Measurements from ENCODE around the gene ADI1.
A peak's percentile ranks its signal among the peaks of the same experiment; 100 is the strongest.

ADI1 gene, protein sequence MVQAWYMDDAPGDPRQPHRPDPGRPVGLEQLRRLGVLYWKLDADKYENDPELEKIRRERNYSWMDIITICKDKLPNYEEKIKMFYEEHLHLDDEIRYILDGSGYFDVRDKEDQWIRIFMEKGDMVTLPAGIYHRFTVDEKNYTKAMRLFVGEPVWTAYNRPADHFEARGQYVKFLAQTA

DNA sequence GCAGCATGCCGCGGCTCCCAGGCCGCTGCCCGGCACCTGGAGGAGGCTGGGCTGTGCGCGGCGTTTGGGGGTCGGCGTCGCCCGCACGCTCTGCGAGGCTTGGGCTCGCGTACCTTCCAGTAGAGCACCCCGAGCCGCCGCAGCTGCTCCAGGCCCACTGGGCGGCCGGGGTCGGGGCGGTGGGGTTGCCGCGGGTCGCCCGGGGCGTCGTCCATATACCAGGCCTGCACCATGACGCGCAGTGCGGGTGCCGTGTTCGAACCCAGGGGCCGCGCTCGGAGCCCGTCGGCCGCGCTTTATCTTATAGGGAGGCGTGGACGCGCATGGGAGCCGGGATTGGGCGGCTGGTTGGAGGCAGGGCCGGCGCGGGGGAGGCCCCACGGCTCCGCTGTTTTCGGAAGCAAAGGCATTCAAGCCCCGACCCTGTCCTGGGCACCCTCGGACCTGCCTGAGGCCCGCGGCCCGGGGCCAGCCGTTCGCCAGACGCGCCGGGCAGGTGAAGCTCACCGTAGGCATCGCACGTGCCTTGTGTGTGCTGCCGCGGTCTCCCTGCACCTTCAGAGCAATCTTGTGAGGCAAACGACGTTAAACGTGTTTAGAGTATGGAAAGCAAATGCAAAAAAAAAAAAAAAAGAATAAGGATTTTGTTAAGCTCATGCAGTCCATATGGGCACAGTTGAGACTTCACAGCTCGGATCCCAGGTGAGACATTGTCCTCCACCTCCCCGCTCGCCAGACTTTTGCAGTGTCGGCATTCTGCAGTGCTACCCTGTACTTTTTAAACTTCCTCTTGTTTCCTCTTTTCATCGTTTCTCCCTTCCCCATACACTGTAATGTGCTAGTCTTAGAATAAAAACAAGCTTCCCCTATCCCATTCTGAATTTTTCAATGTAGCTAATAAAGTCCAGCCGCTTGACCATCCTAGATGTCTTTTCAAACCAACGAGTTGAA lies at the start of gene ADI1:
Gene ADI1, minus strand, starts transcription at position 277 of the 951 bp plus-strand sequence. Its CDS starts 44 bp downstream, at position 233.
- peak; percentile 55 for DNase-seq

DNA sequence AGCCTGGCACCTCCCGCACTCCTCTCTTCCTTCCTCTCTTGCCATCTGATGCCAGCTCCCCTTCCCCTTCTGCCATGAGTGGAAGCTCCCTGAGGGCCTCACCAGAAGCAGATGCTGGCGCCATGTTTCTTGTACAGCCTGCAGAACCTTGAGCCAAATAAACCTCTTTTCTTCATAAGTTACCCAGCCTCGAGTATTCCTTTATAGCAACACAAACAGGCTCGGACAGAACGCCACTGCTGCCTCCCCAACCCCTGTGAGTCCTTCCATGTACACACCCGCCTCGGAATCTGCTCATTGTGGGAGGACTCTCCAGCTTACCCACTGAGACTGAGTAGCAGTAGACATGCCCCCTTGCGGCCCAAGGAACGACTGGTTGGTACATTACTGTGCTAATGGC lies 47.5 kb upstream of the ADI1 start:
- no peak for DNase-seq

DNA sequence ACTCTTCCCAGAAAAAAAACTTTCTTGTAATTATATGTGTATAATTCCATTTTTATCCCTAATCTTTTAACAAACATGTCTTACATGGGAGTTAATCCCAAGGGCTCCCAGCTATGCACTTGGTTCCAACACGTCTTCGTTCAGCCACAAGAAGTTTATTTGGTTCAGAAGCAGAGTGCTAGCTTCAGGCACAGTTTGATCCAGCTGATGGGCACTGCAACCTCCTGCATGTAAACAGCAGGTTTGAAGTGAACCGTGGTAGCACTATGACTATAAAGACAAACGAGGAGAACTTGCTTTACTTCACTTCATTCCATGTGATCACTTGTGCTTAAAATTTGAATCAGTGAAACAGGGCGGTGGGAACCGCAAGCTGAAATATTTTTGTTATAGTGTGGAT lies 45.8 kb upstream of the ADI1 start:
- no peak for DNase-seq

DNA sequence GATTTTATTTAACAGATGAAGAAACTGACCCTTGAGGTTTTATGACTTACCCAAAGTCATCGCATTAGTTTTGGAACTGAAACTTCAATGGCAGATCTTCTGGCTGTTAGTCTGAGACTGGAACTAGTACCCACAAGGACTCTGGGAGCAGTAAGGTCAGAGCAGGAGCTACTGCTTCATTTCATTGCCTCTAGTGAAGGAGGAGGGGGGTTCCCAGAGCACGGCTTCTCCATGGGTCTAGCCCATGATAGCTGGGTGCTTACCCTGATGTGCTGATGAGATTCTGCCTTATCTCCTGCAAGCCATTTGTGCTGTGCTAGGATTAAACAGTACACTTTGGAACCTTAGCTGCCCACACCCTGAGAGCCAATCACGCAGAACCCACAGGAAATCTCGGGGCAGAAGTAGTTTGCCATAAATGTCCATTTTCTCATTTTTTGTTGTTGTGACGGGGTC lies 44.2 kb upstream of the ADI1 start:
- DNase-seq = no peak

DNA sequence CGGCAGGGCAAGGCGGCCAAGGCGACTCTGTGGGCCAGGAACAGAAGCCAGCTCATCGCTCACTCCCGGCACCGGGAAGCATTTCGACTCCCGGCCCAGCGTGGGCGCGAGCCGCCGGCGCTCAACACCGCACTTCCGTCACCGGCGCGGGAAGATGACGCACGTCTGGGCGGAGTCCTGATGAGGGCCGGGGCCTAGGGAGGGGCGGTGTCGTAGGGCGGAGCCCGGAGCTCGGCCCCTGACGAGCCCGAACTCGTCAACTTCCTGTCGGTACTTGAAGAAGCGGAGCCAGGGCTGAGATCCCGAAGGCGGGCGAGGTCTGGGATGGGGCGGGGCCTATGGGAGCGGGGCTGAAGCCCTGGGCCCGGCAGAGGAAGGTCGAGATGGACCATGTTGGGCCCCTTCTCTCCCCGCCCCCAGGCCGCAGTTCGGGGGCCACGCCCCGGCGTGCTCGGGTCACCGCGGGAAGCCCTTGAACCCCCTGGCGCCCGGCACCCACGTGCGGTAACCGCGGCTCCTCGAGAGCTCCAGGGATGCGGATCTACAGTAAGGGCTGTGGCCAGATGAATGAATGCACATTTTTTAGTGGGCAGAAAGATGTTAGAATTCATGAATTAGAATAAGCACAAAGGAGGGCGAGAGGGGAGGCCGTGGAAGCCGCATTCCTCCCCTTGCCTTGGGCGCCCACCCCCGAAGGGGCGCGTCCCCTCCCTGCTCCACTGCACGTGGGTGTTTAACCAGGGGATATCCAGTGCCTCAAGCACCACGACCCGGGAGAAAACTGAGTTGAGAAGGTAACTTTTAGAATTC lies 39.1 kb upstream of the ADI1 start, which contains the start of gene RNASEH1:
Gene RNASEH1, minus strand, starts transcription at position 129 of the 810 bp plus-strand sequence. Its CDS starts 73 bp downstream, at position 56.
- DNase-seq = peak; percentile 99

DNA sequence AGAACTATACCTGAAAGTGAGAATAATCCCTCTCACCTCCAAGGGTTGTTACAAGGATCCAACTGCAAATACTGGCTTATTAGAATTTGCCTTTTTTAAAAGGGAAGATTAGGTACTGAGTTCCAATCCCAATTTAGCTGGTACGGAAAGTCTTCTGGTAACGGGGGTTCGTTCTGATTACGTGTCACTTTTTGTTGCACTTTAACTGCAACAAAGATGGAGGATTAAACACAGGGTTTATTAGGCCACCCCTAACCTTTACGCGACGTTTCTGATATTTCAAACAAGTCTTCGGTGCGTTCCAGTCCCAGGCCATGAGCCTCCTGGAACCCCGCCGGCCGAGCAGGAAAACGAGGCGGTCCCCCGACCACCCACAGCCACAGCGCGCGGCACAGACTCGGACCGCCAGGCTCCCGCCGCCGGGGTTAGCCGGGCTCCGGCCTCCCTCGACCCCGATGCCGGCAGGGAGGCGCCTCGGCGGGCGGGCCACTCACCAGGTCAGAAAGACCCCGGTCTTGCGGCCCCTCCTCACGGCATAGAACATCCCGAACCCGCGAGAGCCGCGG lies 38.4 kb upstream of the ADI1 start:
- no peak for DNase-seq

DNA sequence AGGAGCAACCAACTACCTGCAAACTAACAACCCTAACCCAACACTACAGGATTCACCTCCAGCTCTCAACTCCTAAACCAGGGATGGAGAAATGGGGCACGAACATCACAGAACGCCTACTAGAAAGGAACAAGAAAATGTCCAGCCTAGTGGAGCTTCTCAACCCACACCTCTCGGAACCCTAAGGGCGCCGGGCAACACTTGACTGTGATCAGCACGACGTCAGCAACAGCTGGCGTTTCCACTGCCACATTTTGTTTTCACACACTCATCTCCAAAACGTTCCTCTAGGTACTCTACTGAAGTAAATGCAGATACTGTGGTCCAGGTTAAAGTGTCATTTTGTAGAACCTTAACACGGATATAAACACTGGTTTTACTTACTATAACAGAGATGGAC lies 34.6 kb upstream of the ADI1 start:
- DNase-seq = no peak

DNA sequence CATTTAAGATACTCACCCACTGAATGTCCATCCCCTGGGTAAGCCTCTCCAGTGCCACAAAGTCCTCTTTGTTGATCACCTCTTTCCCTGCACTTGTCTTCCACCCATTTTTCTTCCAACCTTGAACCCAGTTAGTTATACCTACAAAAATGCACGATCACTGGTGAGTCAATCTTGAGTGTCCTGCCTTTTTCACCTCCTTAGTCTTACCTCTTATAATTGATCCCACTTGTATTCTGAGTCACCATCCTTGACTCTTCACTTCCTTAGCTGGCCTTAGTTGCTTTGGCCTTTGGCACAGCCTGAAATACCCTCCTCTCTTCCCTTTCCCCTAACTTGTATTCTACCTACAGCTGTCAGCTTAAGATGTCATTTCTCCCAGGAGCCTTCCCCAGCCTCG lies 28.6 kb upstream of the ADI1 start:
- no peak for DNase-seq

DNA sequence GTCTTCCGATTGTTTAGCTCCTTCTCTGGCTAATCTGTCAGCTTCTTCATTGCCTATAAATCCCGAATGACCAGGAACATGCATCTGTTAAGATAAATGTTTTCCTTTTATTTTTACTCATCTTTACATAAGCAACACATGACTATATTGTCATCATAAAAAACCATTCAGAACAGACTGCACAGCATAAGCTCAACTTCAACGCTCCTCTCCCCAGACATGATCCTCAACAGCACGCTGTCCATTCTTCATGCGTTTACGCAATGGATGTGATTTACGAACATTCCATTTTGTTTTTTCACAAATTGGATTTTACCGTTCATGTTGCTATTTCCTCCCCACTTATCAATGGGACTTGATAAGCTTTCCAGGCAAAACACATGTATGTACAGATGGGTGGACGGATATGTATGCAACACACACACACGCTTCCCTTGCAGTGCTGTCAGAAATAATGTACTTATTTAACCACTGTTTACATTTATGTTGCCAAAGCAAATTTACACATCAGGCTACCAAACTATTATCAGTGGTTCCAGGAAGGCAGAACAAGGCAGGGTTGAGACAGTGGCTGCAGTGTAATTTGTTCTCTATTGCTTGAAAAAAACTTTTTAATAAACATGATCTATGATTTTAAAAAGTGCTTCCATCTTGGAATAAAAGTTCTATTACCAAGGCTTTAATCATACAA lies 26.6 kb upstream of the ADI1 start:
- DNase-seq = no peak

DNA sequence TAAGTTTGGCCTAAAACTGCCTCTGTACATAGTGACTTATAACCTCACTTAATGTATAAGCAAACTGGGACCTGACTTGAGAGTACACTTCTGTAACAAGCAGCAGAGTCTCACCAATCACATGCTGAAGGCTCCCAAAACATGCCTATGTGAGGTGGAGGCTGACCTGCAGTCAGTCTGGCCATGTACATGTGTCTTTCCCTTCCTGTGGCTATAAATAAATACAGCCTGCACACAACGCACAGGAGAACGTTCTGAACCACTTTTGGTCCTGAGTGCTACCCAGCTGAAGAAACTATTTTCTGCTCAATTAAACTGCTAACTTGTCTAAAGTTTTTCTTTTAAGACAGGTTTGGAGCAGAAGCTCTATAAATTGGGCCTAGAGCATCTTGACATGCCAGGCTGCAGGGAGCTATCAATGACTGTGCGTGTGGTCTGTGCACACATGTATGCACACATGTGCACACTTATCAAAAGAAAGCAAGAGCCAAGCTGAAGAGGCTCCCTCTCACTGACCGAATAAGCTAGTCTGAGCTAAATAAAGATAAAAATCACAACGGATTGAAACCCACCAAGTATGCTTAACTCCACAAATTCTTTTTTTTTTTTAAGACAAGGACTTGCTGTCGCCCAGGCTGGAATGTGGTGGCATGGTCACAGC lies 23.8 kb upstream of the ADI1 start:
- DNase-seq = no peak

DNA sequence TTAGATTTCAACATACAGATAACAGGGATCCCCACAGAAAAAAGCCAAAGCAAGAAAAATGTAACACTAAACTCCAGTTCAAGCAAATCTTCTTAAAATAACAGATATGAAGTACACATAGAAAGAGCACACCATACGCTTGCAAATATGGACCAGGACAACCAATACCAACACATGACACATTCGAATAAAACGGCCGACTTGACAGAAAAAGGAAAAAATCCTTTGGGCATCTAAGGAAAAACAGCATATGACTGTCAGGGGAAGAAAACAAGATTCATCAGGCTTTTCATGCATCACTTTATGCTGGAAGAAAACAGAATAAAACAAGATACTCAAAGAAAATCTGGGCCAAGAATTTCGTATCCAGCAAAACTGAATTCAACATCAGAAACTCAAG lies 22.8 kb upstream of the ADI1 start:
- no peak for DNase-seq

DNA sequence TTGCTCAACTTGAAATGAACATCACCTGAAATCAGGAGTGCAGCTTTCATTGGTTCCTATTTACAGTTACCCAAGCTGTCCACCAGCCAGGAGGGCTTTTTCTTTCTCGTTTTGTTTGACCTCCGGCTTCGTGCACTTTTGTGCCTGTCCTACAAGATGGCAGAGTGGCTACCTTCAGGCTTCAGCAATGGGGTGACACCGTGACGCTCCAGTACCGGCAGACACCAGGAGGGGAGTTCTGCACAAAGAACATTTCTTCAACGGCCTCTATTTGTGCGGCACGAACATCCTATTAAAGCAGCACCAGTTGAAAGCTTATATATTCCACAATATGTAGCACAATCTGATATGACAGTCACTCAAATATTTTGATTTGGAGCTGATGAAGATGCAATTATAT lies 20.5 kb upstream of the ADI1 start:
- DNase-seq = no peak

DNA sequence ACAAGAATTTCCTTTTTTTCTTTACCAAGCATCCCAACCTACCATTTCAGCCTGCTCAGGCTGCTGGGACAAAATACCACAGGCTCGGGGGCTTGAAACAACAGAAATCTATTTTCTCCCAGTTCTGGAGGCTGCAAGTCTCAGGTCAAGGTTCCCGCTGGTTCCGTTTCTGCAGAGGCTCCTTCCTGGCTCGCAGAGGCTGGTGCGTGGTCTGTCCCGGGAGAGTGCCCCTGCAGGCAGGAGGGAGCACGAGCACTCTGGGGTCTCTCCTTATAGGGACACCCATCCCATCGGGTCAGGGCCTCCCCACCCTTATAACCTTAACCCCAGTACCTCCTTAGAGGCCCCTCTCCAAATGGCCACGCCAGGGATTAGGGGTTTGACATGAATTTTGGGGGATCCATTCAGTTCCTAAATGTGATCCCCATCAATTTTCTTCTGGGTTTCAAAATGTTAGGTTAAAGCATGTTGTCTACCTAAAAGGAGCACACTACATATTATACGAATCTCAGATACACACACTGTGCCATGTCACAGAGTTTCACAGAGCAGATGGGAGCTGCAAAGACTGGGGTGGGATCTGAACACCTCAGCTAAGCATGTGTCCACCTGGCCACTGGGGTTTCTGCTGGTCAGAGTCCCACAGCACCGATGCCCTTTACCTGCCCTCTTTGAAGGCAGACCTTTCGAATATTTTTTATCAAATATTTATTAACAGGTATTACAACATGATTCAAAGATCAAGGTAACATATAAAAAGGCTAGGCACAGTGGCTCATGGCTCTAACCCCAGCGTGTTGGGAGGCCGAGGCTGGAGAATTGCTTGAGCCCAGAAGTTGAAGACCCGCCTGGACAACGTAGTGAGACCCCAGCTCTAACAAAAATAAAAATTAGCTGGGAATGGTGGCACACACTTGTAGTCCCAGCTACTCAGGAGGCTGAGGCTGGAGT lies 17.6 kb upstream of the ADI1 start:
- no peak for DNase-seq

DNA sequence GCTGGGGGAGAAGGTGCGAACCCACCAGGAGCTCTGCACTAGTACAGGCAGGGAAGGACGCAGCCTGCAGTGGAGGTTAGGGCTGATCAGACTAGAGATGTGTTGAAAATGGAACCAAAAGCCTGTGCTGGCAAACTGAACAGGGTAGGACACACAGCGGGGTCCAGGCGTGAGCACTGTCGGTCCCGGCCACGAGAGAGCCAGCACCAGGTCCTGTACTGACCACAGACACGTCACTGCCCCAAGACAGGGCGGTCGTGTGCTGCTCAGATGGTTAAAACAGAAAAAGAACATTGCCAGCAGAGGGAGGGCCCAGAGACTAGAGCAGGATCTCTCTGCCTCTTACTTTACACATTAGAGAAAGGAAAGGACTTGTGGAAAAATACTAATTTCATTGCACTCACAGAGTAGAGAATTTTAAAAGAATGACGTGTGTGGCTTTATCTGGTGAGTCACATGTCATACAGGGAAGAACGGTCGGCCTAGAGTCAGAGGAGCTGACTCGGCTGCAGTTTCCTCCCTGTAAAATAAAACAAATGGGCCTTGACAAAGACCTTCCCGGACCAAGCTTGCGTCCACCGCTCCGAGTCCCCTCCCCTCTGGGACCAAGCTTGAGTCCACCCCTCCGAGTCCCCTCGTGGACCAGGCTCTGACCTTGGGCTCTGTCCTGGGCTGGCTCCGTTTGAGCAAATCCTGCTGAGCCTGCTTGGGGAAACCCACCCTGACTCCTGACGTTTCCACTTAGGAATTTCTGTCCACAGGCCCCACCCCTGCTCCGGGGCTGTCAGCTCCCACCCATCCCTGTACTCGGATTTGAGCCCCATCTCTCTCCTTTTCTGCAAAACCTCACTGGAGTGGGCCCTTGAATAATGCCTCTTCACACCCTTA lies 16.7 kb upstream of the ADI1 start:
- DNase-seq = no peak

DNA sequence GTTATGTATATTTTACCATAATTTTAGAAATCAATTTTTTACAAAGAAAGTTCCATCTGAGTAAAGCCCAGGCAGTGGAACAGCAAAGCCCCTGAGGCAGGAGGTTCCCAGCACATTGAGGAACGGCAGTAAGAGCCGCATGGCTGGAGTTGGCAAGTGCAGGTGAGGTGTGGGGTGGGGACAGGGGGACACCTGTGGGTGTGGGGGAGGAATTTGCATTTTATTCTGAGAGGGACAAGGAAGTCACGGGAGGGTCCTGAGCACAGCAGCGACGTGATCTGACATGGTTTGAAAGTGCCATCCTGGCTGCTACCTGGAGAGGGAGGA lies 16.1 kb upstream of the ADI1 start:
- DNase-seq = no peak

DNA sequence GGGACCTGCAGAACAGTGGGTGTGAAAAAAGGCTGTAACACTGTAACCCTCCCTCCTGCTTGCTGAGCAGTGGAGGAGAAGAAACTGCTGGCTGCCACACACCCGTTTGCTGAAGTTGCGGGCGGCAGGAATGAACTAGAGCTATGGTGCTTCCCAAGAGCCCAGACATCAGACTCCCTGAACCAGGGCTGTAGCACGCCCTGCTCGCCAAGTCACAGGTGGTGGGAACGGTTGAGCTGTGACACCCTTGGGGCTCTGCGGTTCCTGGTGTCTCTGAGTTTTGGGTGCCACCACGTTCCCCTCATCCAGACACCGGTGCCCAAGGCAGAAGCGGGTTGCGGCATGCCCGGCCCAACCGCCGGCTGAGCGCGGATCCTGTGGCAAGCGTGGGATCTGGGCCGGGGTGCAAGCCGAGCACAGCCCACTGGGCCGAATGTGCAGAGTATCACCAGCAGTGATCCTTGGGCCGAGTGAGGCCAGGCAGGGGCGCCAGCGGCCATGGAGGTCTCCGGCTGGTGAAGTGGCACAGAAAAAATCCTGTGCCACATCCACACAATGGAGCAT lies 15.0 kb upstream of the ADI1 start:
- no peak for DNase-seq

DNA sequence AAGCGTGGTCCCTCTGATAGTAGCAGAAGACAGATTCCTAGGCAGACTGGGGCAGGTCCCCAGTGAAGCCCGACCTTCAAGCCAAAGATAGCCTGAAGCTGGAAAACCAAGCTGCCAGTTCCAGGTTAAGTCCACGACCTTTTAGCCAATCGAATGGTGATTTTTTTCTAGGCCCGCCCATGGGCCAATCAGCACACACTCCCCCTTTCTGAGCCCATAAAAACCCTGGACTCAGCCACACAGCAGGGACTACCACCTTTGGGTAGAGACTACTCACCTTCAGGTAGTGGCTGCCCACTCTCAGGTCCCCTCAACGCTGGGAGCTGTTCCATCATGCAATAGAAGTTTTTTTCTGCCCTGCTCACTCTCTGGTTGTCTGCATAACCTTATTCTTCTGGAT lies 14.5 kb upstream of the ADI1 start:
- DNase-seq = no peak

DNA sequence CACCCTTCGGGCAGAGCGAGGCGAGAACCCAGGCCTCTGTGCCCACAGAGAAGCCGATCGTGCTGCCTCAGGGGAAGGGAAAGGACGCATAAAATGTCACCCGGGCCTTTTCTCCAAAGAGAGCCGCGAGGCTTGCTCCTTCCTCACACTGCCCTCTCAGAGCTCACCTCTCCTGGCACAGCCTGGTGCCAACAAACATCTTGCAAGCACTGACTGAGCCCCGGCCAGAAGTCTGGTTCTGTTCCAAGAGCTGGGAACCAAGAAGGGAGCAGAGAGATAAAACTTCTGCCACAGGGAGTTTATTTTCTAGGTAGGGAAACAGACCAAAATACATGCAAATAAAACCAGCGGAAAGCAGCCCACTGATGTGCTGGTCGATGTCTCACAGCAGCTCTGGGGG lies 13.6 kb upstream of the ADI1 start:
- no peak for DNase-seq

DNA sequence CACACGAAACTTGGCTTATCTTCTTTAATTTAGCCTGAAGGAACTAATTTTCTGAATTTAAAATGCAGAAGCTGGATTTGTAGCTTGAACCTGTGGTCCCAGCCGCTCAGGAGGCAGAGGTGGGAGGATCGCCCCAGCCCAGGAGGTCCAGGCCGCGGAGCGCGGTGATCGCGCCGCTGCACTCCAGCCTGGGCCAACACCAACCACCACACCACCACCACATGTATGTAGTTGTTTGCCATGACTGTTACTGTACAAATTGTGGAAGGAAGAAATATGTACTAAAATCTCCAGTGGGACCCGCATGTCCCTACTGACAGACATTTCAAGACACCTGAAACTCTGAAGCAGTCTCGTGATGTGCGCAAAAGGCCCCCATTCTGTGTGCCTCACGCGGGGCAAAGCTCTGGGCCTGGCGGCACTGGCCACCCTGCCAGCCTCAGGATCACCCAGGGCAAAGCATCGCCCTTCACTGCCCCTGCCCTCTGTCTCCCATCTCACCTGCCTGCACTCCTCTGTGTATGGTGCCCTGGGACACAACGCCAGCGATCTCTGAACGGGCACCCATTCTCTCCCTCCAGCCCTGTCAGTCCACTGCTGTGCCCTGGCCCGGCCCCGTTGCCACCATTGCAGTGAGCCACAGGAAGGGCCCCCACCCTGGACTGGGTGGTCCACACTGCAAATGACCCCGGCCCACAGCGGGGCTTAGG lies 10.1 kb upstream of the ADI1 start:
- DNase-seq = no peak
